Loucy (cell line): Measurements from ENCODE around the gene DOLPP1.

Experiments
- CTCF ChIP-seq: fragments of 200-600 bp; sonication (generic); conservative IDR thresholded peaks from 2 replicates; pipeline ENCODE4 v1.5.1; 2014; ENCODE audit warnings: mild to moderate bottlenecking, antibody characterized with exemption, low read length
- EZH2phosphoT487 ChIP-seq: fragments of 200-600 bp; IDR thresholded peaks from 2 replicates; pipeline ENCODE4 v1.6.1; 2018; ENCODE audit warnings: antibody characterized with exemption, mild to moderate bottlenecking, moderate library complexity, borderline replicate concordance

- TF ChIP-seq CTCF = no peak
- no peak for TF ChIP-seq EZH2phosphoT487
Measured at GRCh38 chr9:129138144-129138462, 57.2 kb downstream of the DOLPP1 start.
